ENCODE measurements around the gene HCN3.
A peak's percentile ranks its signal among the peaks of the same experiment; 100 is the strongest.
"Not testable (repeated sequence)": the region's sequence is repeated elsewhere in the genome, so short reads cannot be mapped to it uniquely, and the experiment has no call there.

HCN3 gene

GRCh38 chr1:155285631-155286044 is 8.4 kb downstream of the HCN3 start:
- no peak for DNase-seq

GRCh38 chr1:155286544-155286943 is 9.3 kb downstream of the HCN3 start:
- DNase-seq, result no peak

- no peak for DNase-seq
Observed at GRCh38 chr1:155287987-155288543, 10.8 kb downstream of the HCN3 start.

- DNase-seq, result not testable (repeated sequence)
Observed at GRCh38 chr1:155291006-155291405, 13.7 kb downstream of the HCN3 start.

- DNase-seq, result no peak
Observed at GRCh38 chr1:155293086-155293749, 16.0 kb downstream of the HCN3 start.

- no peak for DNase-seq
Observed at GRCh38 chr1:155294520-155295182, 17.4 kb downstream of the HCN3 start.

GRCh38 chr1:155295183-155295941 is 18.1 kb downstream of the HCN3 start:
- no peak for DNase-seq

GRCh38 chr1:155295942-155296267 is 18.6 kb downstream of the HCN3 start:
- no peak for DNase-seq

GRCh38 chr1:155296661-155297060 is 19.4 kb downstream of the HCN3 start:
- DNase-seq, result no peak

GRCh38 chr1:155297384-155297783 is 20.1 kb downstream of the HCN3 start:
- no peak for DNase-seq

GRCh38 chr1:155300024-155300423 is 22.8 kb downstream of the HCN3 start:
- DNase-seq, result no peak

- DNase-seq, result no peak
Observed at GRCh38 chr1:155300553-155301329, 23.5 kb downstream of the HCN3 start.

GRCh38 chr1:155301342-155301841 is 24.1 kb downstream of the HCN3 start, which contains the start of gene PKLR:
TSS of gene PKLR (minus strand) at chr1:155301438. CDS start at chr1:155301395, 43 bp downstream.
- DNase-seq, result no peak

GRCh38 chr1:155304558-155305063 is 27.3 kb downstream of the HCN3 start:
- no peak for DNase-seq

GRCh38 chr1:155305881-155306391 is 28.7 kb downstream of the HCN3 start:
- DNase-seq, result no peak

- peak; percentile 36 for DNase-seq
Observed at GRCh38 chr1:155307247-155307740, 30.0 kb downstream of the HCN3 start.

- peak; percentile 100 for DNase-seq
Observed at GRCh38 chr1:155308493-155309422, 31.5 kb downstream of the HCN3 start, which contains the start of gene FDPS. TSS of gene FDPS (plus strand) at chr1:155308866. CDS start at chr1:155309790, 924 bp downstream.

- DNase-seq, result peak; percentile 77
Observed at GRCh38 chr1:155309423-155310021, 32.3 kb downstream of the HCN3 start.

GRCh38 chr1:155313261-155313660 is 36.0 kb downstream of the HCN3 start:
- no peak for DNase-seq

- no peak for DNase-seq
Observed at GRCh38 chr1:155316922-155317321, 39.7 kb downstream of the HCN3 start.
